Mesothelial cell of epicardium (in vitro differentiated cells): Measurements from ENCODE around the gene SCD5. TPM values are rescaled to one million over a fixed set of nuclear protein-coding genes. Genes with fewer than 3 reads are reported as not detected.

Source experiments
- DNase-seq, 2 experiments: peaks; one replicate each; pipeline ENCODE4 v3.0.0; 2021; ENCODE audit warnings: low spot score in 2 of 2; ENCODE audit not compliant: unreplicated experiment in 2 of 2
- H3K27ac Mint-ChIP-seq: 2 replicates; pipeline ENCODE4 v1.8.0; 2021; ENCODE audit warnings: mixed read lengths
- H3K27me3 Mint-ChIP-seq: 2 replicates; pipeline ENCODE4 v1.8.0; 2021; ENCODE audit warnings: low read depth, mixed read lengths
- H3K36me3 Mint-ChIP-seq: 2 replicates; pipeline ENCODE4 v1.8.0; 2021; ENCODE audit warnings: mixed read lengths
- H3K4me1 Mint-ChIP-seq: 2 replicates; pipeline ENCODE4 v1.8.0; 2021; ENCODE audit warnings: mixed read lengths
- H3K4me3 Mint-ChIP-seq: 2 replicates; pipeline ENCODE4 v1.8.0; 2021; ENCODE audit warnings: mild to moderate bottlenecking, moderate library complexity, mixed read lengths
- H3K9me3 Mint-ChIP-seq: 2 replicates; pipeline ENCODE4 v1.8.0; 2021; ENCODE audit warnings: mixed read lengths
- CTCF ChIP-seq: fragments of 200-600 bp; sonication (generic); IDR thresholded peaks from one replicate; pipeline ENCODE4 v1.5.0; 2021; ENCODE audit warnings: antibody characterized with exemption; ENCODE audit not compliant: unreplicated experiment
- total RNA-seq: library from RNA; stranded (reverse); gene quantifications from 3 replicates; pipeline ENCODE4 v1.2.1, GENCODE V29; 2021

SCD5 gene
- total RNA-seq, 1 donor from 2014 or later = 27.2 TPM

GRCh38 chr4:82777857-82778525 lies 20.6 kb downstream of the SCD5 start:
- TF ChIP-seq CTCF = no peak
- H3K36me3 Mint-ChIP-seq = peaks cover 2% of the 10 kb centered on the region
- peak overlapping the region; percentile 67 for H3K27ac Mint-ChIP-seq
- no peaks in the 10 kb centered on the region for H3K27me3 Mint-ChIP-seq
- H3K4me1 Mint-ChIP-seq = peaks cover 42% of the 10 kb centered on the region
- DNase-seq = no peak
- H3K9me3 Mint-ChIP-seq = no peaks in the 10 kb centered on the region
- H3K4me3 Mint-ChIP-seq = no peak overlapping the region

DNA sequence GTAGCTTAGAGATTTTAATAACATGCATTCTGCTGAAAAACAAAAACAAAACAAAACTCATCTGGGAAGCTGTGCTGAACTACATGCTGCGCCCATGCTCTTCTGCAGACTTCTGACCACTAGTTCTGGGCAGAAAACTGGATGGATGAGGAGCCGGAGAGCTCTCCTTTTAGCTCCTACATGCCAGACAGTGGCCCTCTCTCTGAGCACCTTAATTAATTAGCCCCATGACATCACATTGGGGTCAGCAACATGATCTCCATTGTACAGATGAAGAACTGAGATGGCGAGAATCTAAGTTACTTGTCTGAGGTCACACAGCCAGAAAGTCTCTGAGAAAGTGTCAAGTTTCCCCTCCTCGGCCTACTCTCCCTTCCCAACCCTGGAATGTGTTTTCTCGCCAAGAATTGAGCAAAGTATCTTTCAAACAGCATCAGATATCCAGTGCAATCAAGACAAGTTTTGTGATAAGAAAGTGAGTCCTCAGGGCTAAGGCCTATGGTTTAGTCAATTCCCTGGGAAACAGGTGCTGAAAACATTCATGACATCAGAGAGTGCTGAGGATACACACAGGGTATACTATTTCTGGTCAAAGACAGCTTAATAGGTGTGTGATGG lies 21.6 kb downstream of the SCD5 start:
- Mint-ChIP-seq H3K4me3 (no peak overlapping the region), H3K4me1 (peaks cover 33% of the 10 kb centered on the region), H3K36me3 (peaks cover 2% of the 10 kb centered on the region), H3K27me3 (no peaks in the 10 kb centered on the region), H3K9me3 (no peaks in the 10 kb centered on the region), H3K27ac (peak overlapping the region; percentile 67)
- DNase-seq = no peak
- TF ChIP-seq CTCF = no peak

DNA sequence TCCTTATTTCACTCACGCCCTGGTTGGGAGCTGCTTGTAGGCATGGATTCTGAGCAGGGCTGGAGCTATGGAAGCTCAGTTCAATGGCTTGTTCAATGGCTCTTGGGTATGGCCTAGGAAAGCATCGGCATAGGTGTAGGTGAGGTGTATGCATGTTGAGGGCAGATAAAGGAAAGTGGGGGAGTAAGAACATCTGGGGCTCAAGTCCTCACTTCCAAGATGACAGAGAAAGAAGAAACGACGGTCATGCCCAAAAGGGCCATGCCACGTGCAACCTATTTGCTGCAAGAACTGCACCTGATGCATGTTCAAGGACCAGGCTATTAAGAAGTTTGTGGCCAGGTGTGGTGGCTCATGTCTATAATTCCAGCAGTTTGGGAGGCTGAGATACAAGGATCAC lies 23.4 kb downstream of the SCD5 start:
- no peaks in the 10 kb centered on the region for H3K27me3 Mint-ChIP-seq
- TF ChIP-seq CTCF = no peak
- H3K36me3 Mint-ChIP-seq = peaks cover 2% of the 10 kb centered on the region
- peaks cover 21% of the 10 kb centered on the region for H3K4me1 Mint-ChIP-seq
- no peak overlapping the region for H3K4me3 Mint-ChIP-seq
- H3K9me3 Mint-ChIP-seq = no peaks in the 10 kb centered on the region
- no peak overlapping the region for H3K27ac Mint-ChIP-seq
- no peak for DNase-seq

DNA sequence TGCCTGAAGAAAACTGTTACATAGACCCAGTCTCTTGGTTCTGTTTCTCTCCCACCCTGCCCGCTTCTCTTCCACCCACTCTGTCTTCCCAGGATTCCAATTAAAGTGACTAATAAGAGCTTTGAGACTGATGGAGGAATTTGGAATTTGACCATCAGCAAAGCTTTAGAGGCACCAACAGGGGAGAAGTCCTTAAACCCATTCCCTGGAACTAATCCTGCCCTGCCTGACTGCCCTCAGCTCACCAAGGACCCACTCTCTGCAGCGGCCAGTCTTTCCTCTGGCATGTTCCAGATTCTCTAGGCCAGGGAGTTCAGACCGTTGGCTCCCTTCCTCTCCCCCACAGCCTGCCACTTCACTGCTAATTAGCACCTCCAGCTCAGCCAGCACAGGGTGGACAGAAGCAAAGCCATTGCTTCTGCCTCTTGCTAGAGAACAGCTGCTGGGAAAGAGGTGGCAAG lies 23.9 kb downstream of the SCD5 start:
- Mint-ChIP-seq H3K36me3 (peaks cover 2% of the 10 kb centered on the region), H3K27me3 (no peaks in the 10 kb centered on the region), H3K9me3 (no peaks in the 10 kb centered on the region), H3K4me3 (no peak overlapping the region), H3K4me1 (peaks cover 20% of the 10 kb centered on the region), H3K27ac (no peak overlapping the region)
- no peak for DNase-seq
- no peak for TF ChIP-seq CTCF

DNA sequence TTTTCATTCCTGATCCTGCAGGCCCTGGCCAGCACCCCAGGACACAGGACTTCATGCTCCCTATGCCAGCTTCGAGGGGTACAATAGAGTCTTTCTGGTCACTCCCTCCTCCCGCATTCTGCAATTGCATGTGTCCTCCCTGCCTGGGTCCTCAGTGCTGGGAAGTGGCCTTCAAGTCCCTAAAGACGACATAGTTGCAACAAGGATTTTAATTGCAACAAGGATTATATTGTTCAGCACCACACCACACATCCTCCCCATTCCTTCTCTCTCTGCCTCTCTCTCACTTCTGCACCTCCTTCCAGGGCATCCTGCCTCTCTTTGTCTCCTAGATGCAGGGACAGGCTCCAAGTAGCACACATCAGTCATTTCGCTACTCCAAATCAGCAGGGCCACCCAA lies 25.5 kb downstream of the SCD5 start:
- Mint-ChIP-seq H3K27ac (no peak overlapping the region), H3K4me1 (peaks cover 20% of the 10 kb centered on the region), H3K27me3 (no peaks in the 10 kb centered on the region), H3K9me3 (no peaks in the 10 kb centered on the region), H3K36me3 (peaks cover 2% of the 10 kb centered on the region), H3K4me3 (no peak overlapping the region)
- no peak for TF ChIP-seq CTCF
- no peak for DNase-seq
